G401 (cell line): ENCODE measurements around the gene SLC5A2. TPM values are rescaled to one million over a fixed set of nuclear protein-coding genes. Genes with fewer than 3 reads are reported as not detected.
"Not testable (repeated sequence)": the region's sequence is repeated elsewhere in the genome, so short reads cannot be mapped to it uniquely, and the experiment has no call there.

ENCODE experiments used
- DNase-seq: peaks from one replicate; pipeline ENCODE4 v3.0.0-alpha.2; 2015; ENCODE audit warnings: low spot score
- in situ Hi-C: cut with HindIII; loops from 2 replicates; pipeline ENCODE4 v1.10.0; 2016; ENCODE audit warnings: low sequenced_read_pairs, mixed read lengths
- total RNA-seq: library from RNA; depleted of rRNA; stranded (reverse); fragments of >200 nt; shearing (Covaris generic); gene quantifications from 2 replicates; pipeline ENCODE4 v1.2.3, GENCODE V29; 2014

The SLC5A2 gene
- total RNA-seq, 1 experiment from 2014 or later, result not detected

- in situ Hi-C loops, result no loop called here
- DNase-seq, result no peak
Measured at GRCh38 chr16:31488468-31489297, 5.8 kb downstream of the SLC5A2 start.

GRCh38 chr16:31489298-31489564 is 6.3 kb downstream of the SLC5A2 start:
- in situ Hi-C loops, result no loop called here
- no peak for DNase-seq

- in situ Hi-C loops, result no loop called here
- no peak for DNase-seq
Measured at GRCh38 chr16:31489616-31490584, 7.0 kb downstream of the SLC5A2 start.

DNA sequence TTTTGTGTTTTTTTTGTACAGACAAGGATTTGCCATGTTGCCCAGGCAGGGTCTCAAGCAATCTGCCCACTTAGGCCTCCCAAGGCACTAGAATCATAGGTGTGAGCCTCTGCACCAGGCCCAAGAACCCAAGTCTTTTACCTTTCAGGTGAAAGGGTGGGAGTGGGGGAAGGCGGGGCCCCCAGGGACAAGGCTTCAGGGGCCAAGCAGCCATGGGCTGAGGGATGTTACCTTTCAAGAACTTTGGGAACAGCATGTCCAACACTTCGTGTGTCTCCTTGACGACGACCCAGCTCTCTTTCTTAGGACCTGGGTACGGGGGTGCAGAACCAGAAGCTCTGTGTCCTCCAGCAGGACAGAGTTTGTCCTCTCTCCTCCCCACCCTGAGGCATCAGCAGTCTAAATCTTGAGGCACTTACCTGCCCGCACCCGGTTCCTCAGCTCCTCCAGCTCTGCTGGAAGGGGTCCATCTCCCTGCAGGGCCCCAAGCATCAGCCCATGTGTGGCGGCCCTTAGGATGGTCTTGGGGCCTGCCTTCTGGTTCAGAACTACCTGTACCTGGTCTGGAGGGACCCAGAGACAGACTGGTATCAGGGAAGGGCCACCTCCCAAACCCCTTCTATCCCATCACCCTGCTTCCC is 9.0 kb downstream of the SLC5A2 start:
- in situ Hi-C loops, result no loop called here
- DNase-seq, result no peak

DNA sequence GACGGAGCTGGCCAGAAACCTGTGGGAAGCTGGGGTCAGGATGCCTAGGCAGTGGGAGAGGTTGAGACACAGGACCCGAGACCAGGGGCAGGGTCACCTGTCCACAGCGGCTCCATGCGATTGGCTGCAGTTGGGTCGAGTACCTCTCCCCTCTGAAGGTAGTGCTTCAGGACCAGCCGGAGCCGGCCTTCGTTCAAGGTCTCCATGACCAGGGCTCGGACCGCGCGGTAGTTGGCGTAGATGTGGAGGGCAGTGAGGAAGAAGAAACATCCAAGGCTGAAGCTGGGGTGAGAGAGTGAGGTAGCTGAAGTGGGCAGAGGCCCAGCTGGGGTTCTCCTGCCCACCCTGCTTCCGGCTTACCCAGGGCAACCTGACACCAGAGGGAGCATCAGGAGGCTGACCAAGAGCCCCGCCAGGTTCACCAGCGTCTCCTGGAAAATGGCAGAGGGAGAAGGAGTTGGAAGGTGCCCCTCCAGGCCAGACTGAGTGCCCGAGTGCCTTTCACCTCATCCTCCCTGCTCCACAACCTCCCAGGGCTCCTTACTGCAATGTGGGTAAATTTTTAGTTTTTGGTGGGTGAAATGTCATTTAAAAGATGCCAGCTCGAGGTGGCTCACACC is 10.7 kb downstream of the SLC5A2 start:
- in situ Hi-C loops, result no loop called here
- DNase-seq, result no peak

- no peak for DNase-seq
- in situ Hi-C loops, result no loop called here
Measured at GRCh38 chr16:31496670-31497069, 13.7 kb downstream of the SLC5A2 start.

GRCh38 chr16:31498493-31498892 is 15.6 kb downstream of the SLC5A2 start:
- in situ Hi-C loops, result no loop called here
- DNase-seq, result no peak

DNA sequence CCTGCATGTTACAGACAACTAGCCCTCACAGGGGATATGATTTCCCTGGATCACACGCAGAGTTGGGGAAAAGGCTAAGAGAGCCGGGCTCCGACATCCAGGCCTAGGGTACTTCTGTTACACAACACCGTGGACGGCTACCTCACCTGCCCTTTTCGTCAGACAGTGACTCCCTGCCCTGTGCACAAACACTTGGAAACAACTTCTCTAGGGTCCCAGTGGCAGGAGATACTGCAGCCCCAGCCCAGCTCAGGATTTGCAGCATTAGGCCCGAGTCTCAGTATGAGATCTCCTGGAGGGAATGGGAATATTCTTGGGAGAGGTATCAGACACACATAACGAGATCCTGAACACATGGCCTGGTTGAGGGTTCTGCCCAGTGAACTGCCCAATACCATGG is 17.0 kb downstream of the SLC5A2 start:
- DNase-seq, result no peak
- in situ Hi-C loops, result no loop called here

- DNase-seq, result no peak
- in situ Hi-C loops, result no loop called here
Measured at GRCh38 chr16:31501226-31501965, 18.5 kb downstream of the SLC5A2 start.

- DNase-seq, result no peak
- in situ Hi-C loops, result no loop called here
Measured at GRCh38 chr16:31501966-31502348, 19.0 kb downstream of the SLC5A2 start.

DNA sequence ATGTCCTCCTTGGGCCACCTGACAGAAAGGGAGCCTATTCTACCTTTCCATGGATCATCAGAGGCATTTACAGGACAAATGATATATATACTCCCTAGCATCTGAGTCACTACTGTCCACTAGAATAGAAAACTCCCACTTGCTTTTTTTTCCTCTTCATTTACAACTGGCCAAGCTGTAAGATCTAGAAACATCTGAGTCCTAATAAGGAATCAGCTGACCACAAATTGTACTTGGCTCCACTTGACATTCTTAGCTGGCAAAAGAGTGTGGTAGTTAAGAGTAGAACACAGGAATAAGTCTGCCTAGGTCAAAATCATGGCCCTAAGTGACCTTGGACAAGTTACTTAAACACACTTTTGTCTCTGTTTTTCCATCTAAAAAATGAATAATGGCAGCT is 20.1 kb downstream of the SLC5A2 start:
- in situ Hi-C loops, result no loop called here

DNA sequence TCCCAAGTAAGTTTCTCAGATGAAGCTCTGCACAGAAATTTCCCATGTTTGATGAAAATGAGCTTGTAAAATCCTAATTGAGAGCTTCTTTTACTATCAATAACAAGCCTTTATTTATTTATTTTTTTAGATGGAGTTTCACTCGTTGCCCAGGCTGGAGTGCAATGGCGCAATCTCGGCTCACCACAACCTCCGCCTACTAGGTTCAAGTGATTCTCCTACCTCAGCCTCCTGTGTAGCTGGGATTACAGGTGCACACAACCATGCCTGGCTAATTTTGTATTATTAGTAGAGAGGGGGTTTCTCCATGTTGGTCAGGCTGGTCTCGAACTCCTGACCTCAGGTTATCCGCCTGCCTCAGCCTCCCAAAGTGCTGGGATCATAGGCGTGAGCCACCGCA is 20.6 kb downstream of the SLC5A2 start:
- DNase-seq, in situ Hi-C loops: not testable (repeated sequence)

More for the DNA sequence above, 20.1 kb downstream of the SLC5A2 start:
- no peak for DNase-seq

DNA sequence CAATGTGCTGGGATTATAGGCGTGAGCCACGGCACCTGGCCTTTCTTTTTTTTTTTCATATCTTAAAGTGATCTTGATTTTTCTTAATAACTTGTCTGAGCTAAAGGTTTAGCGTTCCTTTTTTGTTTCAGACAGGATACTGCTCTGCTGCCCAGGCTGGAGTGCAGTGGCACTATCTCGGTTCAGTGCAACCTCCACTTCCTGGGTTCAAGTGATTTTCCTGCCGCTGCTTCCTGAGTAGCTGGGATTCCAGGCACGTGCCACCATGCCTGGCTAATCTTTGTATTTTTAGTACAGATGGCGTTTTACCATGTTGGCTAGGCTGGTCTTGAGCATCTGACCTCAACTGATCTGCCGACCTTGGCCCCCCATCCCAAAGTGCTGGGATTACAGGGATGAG is 21.2 kb downstream of the SLC5A2 start:
- no peak for DNase-seq
- in situ Hi-C loops, result no loop called here

DNA sequence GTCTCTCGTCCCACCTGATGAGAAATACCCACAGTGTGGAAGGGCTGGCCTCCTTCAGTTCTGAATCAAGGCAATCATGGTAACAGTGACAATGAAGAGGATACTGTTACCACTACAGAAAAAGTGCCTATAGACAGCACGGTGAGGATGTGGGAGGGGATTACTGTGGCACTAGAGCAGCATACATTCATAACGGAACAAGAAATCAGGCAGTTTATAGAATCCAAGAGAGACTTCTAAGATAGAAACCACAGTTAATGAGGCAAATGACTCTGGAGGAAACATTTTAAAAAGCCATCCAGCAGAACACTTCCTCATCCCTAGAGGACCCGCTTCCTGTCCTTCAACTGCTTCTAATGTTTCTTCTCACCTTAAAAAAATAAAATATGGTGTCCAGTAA is 22.6 kb downstream of the SLC5A2 start:
- in situ Hi-C loops, result no loop called here
- DNase-seq, result no peak

DNA sequence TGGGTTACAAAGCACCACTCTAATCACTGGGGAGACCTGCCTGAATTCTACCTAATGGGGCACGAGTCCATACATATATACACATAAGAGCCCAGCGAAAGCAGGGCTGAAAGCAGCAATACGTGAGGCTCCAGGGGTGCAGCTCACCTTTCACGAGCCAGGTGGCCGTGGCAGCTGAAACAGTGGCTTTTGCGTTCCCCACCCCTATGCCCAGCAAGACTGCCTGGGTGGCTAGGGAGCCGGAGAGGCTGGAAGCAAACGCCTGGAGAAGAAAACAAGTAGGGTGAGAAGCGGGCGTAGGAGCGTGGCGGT is 24.6 kb downstream of the SLC5A2 start:
- DNase-seq, result no peak
- in situ Hi-C loops, result no loop called here

GRCh38 chr16:31507929-31508705 is 25.2 kb downstream of the SLC5A2 start, which contains the start of gene RUSF1:
Gene RUSF1 (minus strand): TSS chr16:31508391. CDS start chr16:31508373, 18 bp downstream.
- peak; percentile 90 for DNase-seq
- in situ Hi-C loops, result no loop called here

GRCh38 chr16:31508706-31509195 is 25.8 kb downstream of the SLC5A2 start:
- peak; percentile 44 for DNase-seq
- in situ Hi-C loops, result no loop called here

- in situ Hi-C loops, result no loop called here
- DNase-seq, result no peak
Measured at GRCh38 chr16:31513126-31513525, 30.2 kb downstream of the SLC5A2 start.
